Sigmoid colon (tissue), 4 donors: ENCODE results near the gene POLK.

ENCODE experiments used
- CTCF ChIP-seq, 4 experiments: fragments of 450-650 bp in 3 of 4; fragments of 200-600 bp in 1 of 4; IDR thresholded peaks; one replicate each; pipeline ENCODE4 v1.5.1; 2016 to 2019; ENCODE audit warnings: antibody characterized with exemption in 4 of 4, mild to moderate bottlenecking in 3 of 4, moderate library complexity in 2 of 4
- EP300 ChIP-seq, 4 donors: sonication (generic); formaldehyde crosslinking; IDR thresholded peaks; one replicate each; pipeline ENCODE4 v1.6.1; 2017; ENCODE audit warnings: antibody characterized with exemption in 4 of 4
- POLR2AphosphoS5 ChIP-seq, 4 donors: sonication (generic); formaldehyde crosslinking; IDR thresholded peaks; one replicate each; pipeline ENCODE4 v1.6.1; 2017; ENCODE audit warnings: antibody characterized with exemption in 4 of 4

GRCh38 chr5:75639535-75640311 is 128.0 kb downstream of the POLK start:
- TF ChIP-seq CTCF (IDR thresholded peaks at IDR 0.05) (no peak), POLR2AphosphoS5 (IDR thresholded peaks at IDR 0.05) (no peak), EP300 (IDR thresholded peaks at IDR 0.05) (no peak)
